ENCODE results near the gene DNAJC28. TPM values are rescaled to one million over a fixed set of nuclear protein-coding genes. Genes with fewer than 3 reads are reported as not detected.

Gene DNAJC28
- total RNA-seq (2022; extraction: Qiagen RNA extraction; ENCODE audit: low read depth): 0.17 to 0.49 TPM (median 0.29 TPM) in 5 replicates

GRCh38 chr21:33491373-33492102, at the start of gene DNAJC28:
Gene DNAJC28 (minus strand): TSS chr21:33491716. CDS start chr21:33489393, 2,323 bp downstream.

GRCh38 chr21:33479679-33480480, 11.6 kb downstream of the DNAJC28 start, which contains the start of gene TMEM50B:
Gene TMEM50B (minus strand): TSS chr21:33479974. CDS start chr21:33468885, 11,089 bp downstream.

Other genes starting within 250 kb of the DNAJC28 start
- 17.3 to 20.2 TPM (median 18.5 TPM) in 5 replicates for gene IL10RB, start 225.3 kb downstream of the DNAJC28 start, total RNA-seq (2022; extraction: Qiagen RNA extraction; ENCODE audit: low read depth)
- gene IFNAR1, start 166.7 kb downstream of the DNAJC28 start, total RNA-seq (2022; extraction: Qiagen RNA extraction; ENCODE audit: low read depth): 12.3 to 21.7 TPM (median 16.4 TPM) in 5 replicates
- gene IFNGR2, start 88.3 kb downstream of the DNAJC28 start, total RNA-seq (2022; extraction: Qiagen RNA extraction; ENCODE audit: low read depth): 51.5 to 58.4 TPM (median 57.0 TPM) in 5 replicates
- 8.8 to 12.7 TPM (median 10.8 TPM) in 5 replicates for gene TMEM50B, start 11.7 kb downstream of the DNAJC28 start, total RNA-seq (2022; extraction: Qiagen RNA extraction; ENCODE audit: low read depth)
- 57.5 to 68.6 TPM (median 62.6 TPM) in 5 replicates for gene GART, start 50.4 kb upstream of the DNAJC28 start, total RNA-seq (2022; extraction: Qiagen RNA extraction; ENCODE audit: low read depth)
- 71.9 to 107 TPM (median 82.9 TPM) in 5 replicates for gene SON, start 51.3 kb upstream of the DNAJC28 start, total RNA-seq (2022; extraction: Qiagen RNA extraction; ENCODE audit: low read depth)
- gene DONSON, start 97.0 kb upstream of the DNAJC28 start, total RNA-seq (2022; extraction: Qiagen RNA extraction; ENCODE audit: low read depth): 13.8 to 17.8 TPM (median 16.4 TPM) in 5 replicates
- gene CRYZL1, start 150.0 kb upstream of the DNAJC28 start, total RNA-seq (2022; extraction: Qiagen RNA extraction; ENCODE audit: low read depth): 12.9 to 15.8 TPM (median 14.3 TPM) in 5 replicates
- 12.3 to 20.7 TPM (median 16.6 TPM) in 5 replicates for gene ITSN1, start 150.8 kb upstream of the DNAJC28 start, total RNA-seq (2022; extraction: Qiagen RNA extraction; ENCODE audit: low read depth)

Measured in A549 treated with GW870086 at 1 μM for 4 hours (cell line).